ENCODE data around the gene C19orf47.

GRCh38 chr19:40370997-40371801 lies 23.0 kb upstream of the C19orf47 start:
- TF ChIP-seq CTCF (IDR thresholded peaks at IDR 0.05) (no peak), POLR2A (IDR thresholded peaks at IDR 0.05) (no peak)
